ENCODE measurements around the gene EGLN1.

EGLN1 gene

DNA sequence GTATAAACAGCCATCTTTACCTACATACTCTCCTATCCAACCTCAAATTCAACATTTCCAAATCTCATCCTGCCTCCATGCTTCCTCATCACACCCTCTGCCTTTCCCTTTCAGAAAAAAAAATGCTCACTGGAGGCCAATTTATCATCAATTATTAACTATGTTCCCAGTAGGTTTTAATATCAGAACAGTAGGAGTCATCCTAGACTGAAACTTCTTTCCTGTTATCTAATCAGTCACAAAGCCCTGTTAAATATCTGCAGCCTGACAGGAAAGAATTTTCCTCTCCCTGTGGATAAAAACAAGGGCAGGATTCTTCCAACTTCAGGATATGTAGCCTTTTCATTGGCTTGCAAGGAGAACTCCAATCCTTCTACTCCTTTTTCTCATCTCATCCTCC is 28.4 kb downstream of the EGLN1 start:
- TF ChIP-seq, protein P1, sequence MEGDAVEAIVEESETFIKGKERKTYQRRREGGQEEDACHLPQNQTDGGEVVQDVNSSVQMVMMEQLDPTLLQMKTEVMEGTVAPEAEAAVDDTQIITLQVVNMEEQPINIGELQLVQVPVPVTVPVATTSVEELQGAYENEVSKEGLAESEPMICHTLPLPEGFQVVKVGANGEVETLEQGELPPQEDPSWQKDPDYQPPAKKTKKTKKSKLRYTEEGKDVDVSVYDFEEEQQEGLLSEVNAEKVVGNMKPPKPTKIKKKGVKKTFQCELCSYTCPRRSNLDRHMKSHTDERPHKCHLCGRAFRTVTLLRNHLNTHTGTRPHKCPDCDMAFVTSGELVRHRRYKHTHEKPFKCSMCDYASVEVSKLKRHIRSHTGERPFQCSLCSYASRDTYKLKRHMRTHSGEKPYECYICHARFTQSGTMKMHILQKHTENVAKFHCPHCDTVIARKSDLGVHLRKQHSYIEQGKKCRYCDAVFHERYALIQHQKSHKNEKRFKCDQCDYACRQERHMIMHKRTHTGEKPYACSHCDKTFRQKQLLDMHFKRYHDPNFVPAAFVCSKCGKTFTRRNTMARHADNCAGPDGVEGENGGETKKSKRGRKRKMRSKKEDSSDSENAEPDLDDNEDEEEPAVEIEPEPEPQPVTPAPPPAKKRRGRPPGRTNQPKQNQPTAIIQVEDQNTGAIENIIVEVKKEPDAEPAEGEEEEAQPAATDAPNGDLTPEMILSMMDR (IDR thresholded peaks at IDR 0.05; ENCODE audit: low read depth, low read length), result no peak
- no peak for DNase-seq (ENCODE audit: extremely low read depth, low read depth)

DNA sequence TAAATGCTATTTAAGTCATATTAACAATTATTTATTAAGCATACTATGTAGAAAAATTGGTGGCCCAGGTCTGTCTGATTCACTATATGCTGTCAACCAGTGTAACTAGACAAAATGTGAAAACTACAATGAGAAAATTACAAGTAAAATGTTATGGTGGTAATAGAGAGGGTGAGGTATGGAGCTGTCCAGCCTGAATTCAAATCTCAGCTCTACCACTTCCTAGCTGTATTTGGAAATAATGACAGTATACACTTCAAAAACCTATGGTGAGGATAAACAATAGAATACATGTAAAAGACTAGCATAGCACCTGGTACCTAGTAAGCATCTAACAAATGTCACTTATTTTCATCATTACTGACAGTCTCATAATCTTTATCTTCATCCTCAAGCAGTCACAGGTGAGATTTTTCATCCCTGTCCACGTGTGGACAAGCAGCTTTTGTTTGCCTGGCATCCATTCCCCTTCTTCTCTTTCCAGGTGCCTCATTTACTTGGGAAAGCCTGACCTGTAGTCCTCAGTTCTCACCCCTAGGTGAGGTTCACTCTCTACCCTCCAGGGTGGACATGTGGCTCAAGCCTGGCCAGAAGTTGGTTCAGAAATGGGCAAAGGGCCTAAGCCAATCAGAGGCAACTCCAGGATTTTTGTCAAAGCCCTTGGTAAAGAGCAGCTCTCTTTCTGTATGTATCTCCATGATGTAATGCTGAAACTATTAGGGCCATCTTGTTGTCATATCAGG is 29.5 kb downstream of the EGLN1 start:
- TF ChIP-seq, protein P1 (IDR thresholded peaks at IDR 0.05; ENCODE audit: low read depth, low read length), result no peak
- DNase-seq (ENCODE audit: extremely low read depth, low read depth), result no peak

DNA sequence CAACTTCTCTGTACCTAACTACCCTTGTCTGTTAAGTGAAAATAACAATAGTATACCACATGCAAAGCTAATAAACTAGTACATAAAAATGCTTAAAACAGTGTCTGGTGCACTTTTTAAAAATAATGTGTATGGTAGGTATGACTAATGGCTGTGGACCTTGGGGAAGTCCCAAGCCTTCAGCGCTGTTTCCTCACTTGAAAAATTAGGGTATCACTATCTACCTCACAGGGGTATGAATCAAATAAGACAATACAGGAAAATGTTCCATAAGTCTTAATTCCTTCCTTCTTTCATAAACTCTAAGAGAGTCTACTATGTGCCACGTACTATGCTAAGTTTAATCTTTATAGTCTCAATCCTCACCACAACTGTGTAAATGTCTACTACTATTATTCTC is 32.0 kb downstream of the EGLN1 start:
- TF ChIP-seq, protein P1 (IDR thresholded peaks at IDR 0.05; ENCODE audit: low read depth, low read length), result no peak
- DNase-seq (ENCODE audit: extremely low read depth, low read depth), result no peak

DNA sequence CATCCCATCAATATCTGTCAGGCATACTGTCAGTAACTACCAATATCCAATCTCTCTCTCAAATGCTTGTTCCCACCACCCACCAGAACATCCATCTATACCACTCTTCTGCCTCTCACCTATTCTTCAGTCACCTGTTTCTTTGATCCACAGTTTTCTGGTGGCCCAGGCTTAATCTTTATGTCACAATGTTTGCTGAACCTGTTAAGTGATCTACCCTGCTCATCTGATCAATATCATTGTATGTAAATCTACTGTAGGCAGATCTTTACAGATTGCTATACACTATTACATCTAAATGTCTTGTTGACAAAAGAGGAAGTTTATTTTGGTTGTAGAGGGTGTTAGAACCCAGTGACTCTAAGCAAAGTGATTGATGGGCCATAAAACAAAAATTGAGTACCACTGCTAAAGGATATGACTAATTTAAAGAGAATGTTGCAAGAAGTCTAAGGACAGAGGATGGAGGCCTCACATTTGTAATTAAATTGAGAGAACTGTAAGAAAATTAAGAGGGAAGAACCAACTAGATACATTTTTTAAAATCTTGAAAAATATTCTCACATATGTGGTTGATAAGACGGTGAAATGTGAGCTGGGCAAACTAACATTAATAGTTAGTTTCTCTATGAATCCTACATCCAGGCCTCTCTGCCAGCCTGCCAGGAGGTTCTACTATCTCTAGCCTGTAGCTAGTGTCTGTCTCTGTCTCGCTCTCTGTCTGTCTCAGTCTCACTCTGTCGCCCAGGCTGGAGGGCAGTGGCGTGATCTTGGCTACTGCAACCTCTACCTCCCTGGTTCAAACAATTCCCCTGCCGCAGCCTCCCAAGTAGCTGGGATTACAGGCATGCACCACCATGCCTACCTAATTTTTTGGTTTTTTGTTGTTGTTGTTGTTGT is 34.1 kb downstream of the EGLN1 start:
- DNase-seq (ENCODE audit: extremely low read depth, low read depth), result no peak
- TF ChIP-seq, protein P1 (IDR thresholded peaks at IDR 0.05; ENCODE audit: low read depth, low read length), result no peak

DNA sequence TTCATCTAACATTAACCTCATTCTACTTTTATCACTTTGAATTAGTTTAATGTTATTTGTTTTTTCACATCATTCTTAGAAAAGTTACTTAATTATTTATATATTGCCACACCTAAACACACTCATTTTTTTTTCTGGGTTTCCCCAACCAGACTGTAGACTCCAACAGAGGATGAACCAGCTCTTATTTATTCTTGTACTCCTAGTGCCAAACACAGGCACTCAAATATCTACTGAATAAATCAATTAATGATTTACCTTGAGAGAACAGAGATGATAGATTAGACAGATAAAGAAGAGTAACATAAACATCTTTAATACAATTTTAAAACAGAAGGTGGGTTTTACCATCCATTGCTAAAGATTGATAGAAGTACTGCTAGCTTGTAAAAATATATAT is 35.6 kb downstream of the EGLN1 start:
- TF ChIP-seq, protein P1 (IDR thresholded peaks at IDR 0.05; ENCODE audit: low read depth, low read length), result no peak
- no peak for DNase-seq (ENCODE audit: extremely low read depth, low read depth)

DNA sequence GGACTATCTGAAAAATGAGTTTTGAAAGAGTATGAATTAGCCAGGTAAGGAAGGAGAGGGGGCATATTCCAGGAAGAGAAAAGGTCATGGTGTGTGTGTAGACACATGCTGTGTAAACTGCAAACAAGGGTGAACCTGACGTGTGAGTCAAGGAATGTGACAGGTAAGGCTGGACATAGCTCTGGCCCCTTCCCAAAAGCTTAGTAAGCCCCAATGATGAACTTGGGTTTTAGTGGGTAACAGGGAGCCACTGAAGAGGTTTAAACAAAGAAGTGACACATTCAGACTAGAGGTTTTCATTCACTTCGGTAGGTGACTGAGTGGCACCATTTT is 36.7 kb downstream of the EGLN1 start:
- TF ChIP-seq, protein P1 (IDR thresholded peaks at IDR 0.05; ENCODE audit: low read depth, low read length), result no peak

More for the DNA sequence above, 36.7 kb downstream of the EGLN1 start:
- no peak for DNase-seq (ENCODE audit: extremely low read depth, low read depth)

Measured in AG09319 (cell line).